GM23248 (cell line): Measurements from ENCODE around the gene ST6GAL2. TPM values are rescaled to one million over a fixed set of nuclear protein-coding genes. Genes with fewer than 3 reads are reported as not detected.

Experiments
- DNase-seq: peaks from one replicate; pipeline ENCODE4 v3.0.0-alpha.2; 2015
- H2AFZ ChIP-seq: fragments of 200-600 bp; sonication (generic); 2 replicates; pipeline ENCODE4 v1.6.1; 2016; ENCODE audit warnings: antibody characterized with exemption
- H3F3A ChIP-seq: fragments of 200-600 bp; sonication (generic); 2 replicates; pipeline ENCODE4 v1.6.1; 2016; ENCODE audit warnings: mild to moderate bottlenecking, antibody characterized with exemption, mixed run types; ENCODE audit not compliant: insufficient read depth
- H3K27ac ChIP-seq: fragments of 200-600 bp; sonication (generic); 2 replicates; pipeline ENCODE4 v1.5.1; 2016; ENCODE audit warnings: mild to moderate bottlenecking
- H3K27me3 ChIP-seq: fragments of 200-600 bp; sonication (generic); replicated peaks from 2 replicates; pipeline ENCODE4 v1.6.1; 2016; ENCODE audit warnings: mild to moderate bottlenecking; ENCODE audit not compliant: insufficient read depth
- H3K36me3 ChIP-seq: fragments of 200-600 bp; sonication (generic); 2 replicates; pipeline ENCODE4 v1.6.1; 2016; ENCODE audit warnings: low read depth, mild to moderate bottlenecking
- H3K4me1 ChIP-seq: fragments of 200-600 bp; sonication (generic); 2 replicates; pipeline ENCODE4 v1.6.1; 2016; ENCODE audit warnings: mild to moderate bottlenecking; ENCODE audit not compliant: insufficient read depth
- H3K4me2 ChIP-seq: fragments of 200-600 bp; sonication (generic); one replicate; pipeline ENCODE4 v1.6.1; 2016; ENCODE audit warnings: mild to moderate bottlenecking; ENCODE audit not compliant: unreplicated experiment
- H3K4me3 ChIP-seq: fragments of 200-600 bp; sonication (generic); 2 replicates; pipeline ENCODE4 v1.5.1; 2016; ENCODE audit warnings: mild to moderate bottlenecking
- H3K79me2 ChIP-seq: fragments of 200-600 bp; sonication (generic); 2 replicates; pipeline ENCODE4 v1.6.1; 2016; ENCODE audit warnings: mild to moderate bottlenecking; ENCODE audit not compliant: insufficient read depth
- H3K9ac ChIP-seq: fragments of 200-600 bp; sonication (generic); 2 replicates; pipeline ENCODE4 v1.6.1; 2016; ENCODE audit warnings: mild to moderate bottlenecking
- H3K9me2 ChIP-seq: fragments of 200-600 bp; sonication (generic); 2 replicates; pipeline ENCODE4 v1.6.1; 2016; ENCODE audit warnings: mixed run types, mild to moderate bottlenecking, moderate library complexity; ENCODE audit not compliant: insufficient read depth
- H3K9me3 ChIP-seq: fragments of 200-600 bp; sonication (generic); one replicate; pipeline ENCODE4 v1.6.1; 2017; ENCODE audit warnings: low read depth
- H4K20me1 ChIP-seq: fragments of 200-600 bp; sonication (generic); 2 replicates; pipeline ENCODE4 v1.6.0; 2016; ENCODE audit not compliant: insufficient read depth
- EZH2 ChIP-seq: fragments of 200-600 bp; sonication (generic); IDR thresholded peaks from 2 replicates; pipeline ENCODE4 v1.6.1; 2018; ENCODE audit warnings: antibody characterized with exemption, mild to moderate bottlenecking; ENCODE audit not compliant: insufficient read depth, poor library complexity, severe bottlenecking
- EZH2phosphoT487 ChIP-seq: fragments of 200-600 bp; sonication (generic); IDR thresholded peaks from 2 replicates; pipeline ENCODE4 v1.6.1; 2018; ENCODE audit warnings: antibody characterized with exemption, moderate library complexity, mild to moderate bottlenecking, low read depth; ENCODE audit not compliant: insufficient read depth
- WGBS, 2 experiments: methylation state at CpG; one replicate each; pipeline ENCODE4 v1.1.6; 2015 to 2017; ENCODE audit warnings: low lambda C conversion rate in 2 of 2, low coverage in 1 of 2; ENCODE audit errors: missing lambda C conversion rate in 2 of 2; 5-methylcytosine and 5-hydroxymethylcytosine counted together
- in situ Hi-C: fragments of 300-500 bp; cut with MboI; formaldehyde crosslinking; loops from 2 replicates; pipeline ENCODE4 v1.15.0; 2020
- polyA plus RNA-seq: library from polyadenylated mRNA; unstranded; fragments of >200 nt; fragmentation: Nextera tagmentation; extraction: Ambion mirVana; gene quantifications from 2 replicates; pipeline ENCODE4 v1.2.1, GENCODE V29; 2016
- total RNA-seq: library from RNA; depleted of rRNA; stranded (reverse); fragments of >200 nt; shearing (Covaris generic); gene quantifications from 2 replicates; pipeline ENCODE4 v1.2.3, GENCODE V29; 2014

Gene ST6GAL2
- total and polyA plus RNA-seq, 2 experiments from 2014 or later: not detected

GRCh38 chr2:106851087-106851874 lies 34.7 kb downstream of the ST6GAL2 start:
- no peak overlapping the region for H2AFZ ChIP-seq
- H3K4me3 ChIP-seq: no peak overlapping the region
- H3K9ac ChIP-seq: no peak overlapping the region
- 4 to 7% methylated on average over 7 of the region's 7 CpGs for WGBS, 2 experiments
- no peaks in the 10 kb centered on the region for H3F3A ChIP-seq
- no peak overlapping the region for H3K27ac ChIP-seq
- no peaks in the 10 kb centered on the region for H3K9me2 ChIP-seq
- no peaks in the 10 kb centered on the region for H3K9me3 ChIP-seq
- in situ Hi-C loops: no loop called here
- no peaks in the 10 kb centered on the region for H4K20me1 ChIP-seq
- no peaks in the 10 kb centered on the region for H3K36me3 ChIP-seq
- no peak for DNase-seq
- H3K27me3 ChIP-seq: peaks cover 18% of the 10 kb centered on the region
- no peak overlapping the region for H3K4me2 ChIP-seq
- H3K4me1 ChIP-seq: no peaks in the 10 kb centered on the region
- no peak for TF ChIP-seq EZH2phosphoT487
- no peak for TF ChIP-seq EZH2
- no peaks in the 10 kb centered on the region for H3K79me2 ChIP-seq

DNA sequence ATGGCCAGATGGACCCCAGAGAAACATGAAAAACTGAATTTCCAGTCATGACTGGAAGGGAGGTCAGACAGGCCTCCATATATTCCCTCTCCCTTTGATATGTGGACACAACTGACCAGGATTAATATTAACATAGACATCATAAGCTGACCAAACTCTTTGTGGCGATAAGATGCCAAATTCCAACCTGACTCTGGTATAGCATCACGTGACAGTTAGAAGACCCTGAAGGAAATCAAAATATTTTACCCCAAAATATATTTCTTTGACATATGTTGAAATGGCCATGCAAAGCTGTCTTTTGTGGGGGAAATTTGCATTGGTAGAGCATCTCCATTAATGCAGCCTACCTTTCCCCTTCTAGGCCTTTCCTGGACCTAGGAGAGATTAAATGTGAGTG lies 36.7 kb downstream of the ST6GAL2 start:
- Histone ChIP-seq H3K9ac (no peak overlapping the region), H3K27me3 (peaks cover 18% of the 10 kb centered on the region), H3K79me2 (no peaks in the 10 kb centered on the region), H3K36me3 (no peaks in the 10 kb centered on the region), H3K4me1 (no peaks in the 10 kb centered on the region), H3K4me3 (no peak overlapping the region), H2AFZ (no peak overlapping the region), H3K9me2 (no peaks in the 10 kb centered on the region), H3K27ac (no peak overlapping the region), H4K20me1 (no peaks in the 10 kb centered on the region), H3K4me2 (no peak overlapping the region), H3K9me3 (no peaks in the 10 kb centered on the region), H3F3A (no peaks in the 10 kb centered on the region)
- no peak for TF ChIP-seq EZH2phosphoT487
- TF ChIP-seq EZH2: no peak
- DNase-seq: no peak
- in situ Hi-C loops: no loop called here
- WGBS, 2 experiments: 10 to 17% methylated on average over 2 of the region's 2 CpGs

- no peak for DNase-seq
- in situ Hi-C loops: no loop called here
- Histone ChIP-seq H3K27me3 (peaks cover 18% of the 10 kb centered on the region), H3K4me3 (no peak overlapping the region), H3K4me2 (no peak overlapping the region), H3K27ac (no peak overlapping the region), H2AFZ (no peak overlapping the region), H3K9ac (no peak overlapping the region), H3K36me3 (no peaks in the 10 kb centered on the region), H3K79me2 (no peaks in the 10 kb centered on the region), H3K4me1 (no peaks in the 10 kb centered on the region), H4K20me1 (no peaks in the 10 kb centered on the region), H3F3A (no peaks in the 10 kb centered on the region), H3K9me2 (no peaks in the 10 kb centered on the region), H3K9me3 (no peaks in the 10 kb centered on the region)
- 9 to 10% methylated on average over 2 of the region's 2 CpGs for WGBS, 2 experiments
- TF ChIP-seq EZH2: no peak
- no peak for TF ChIP-seq EZH2phosphoT487
These were observed 38.6 kb downstream of the ST6GAL2 start for GRCh38 chr2:106847366-106847765.

DNA sequence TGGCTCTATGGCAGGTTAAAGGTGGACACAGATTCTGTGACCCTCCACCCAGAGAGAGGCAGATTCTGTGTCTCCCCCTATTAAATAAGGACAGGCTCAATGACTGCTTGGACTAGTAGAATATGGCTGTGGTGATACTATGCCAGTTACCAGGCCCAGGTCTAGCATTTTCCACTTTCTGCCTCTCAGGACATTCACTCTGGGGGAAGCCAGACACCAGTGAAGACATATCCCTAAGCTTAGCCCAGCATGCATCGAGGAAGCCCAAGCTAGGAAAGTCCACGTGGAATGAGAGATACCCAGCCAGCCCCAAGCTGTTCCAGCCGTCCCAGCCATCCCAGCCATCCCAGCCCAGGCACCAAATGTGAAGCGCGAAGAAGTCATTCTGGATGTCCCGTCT lies 40.3 kb downstream of the ST6GAL2 start:
- Histone ChIP-seq H3K27me3 (peaks cover 7% of the 10 kb centered on the region; the same call in 1 of the 2 replicates), H3K9me2 (no peaks in the 10 kb centered on the region), H3K79me2 (no peaks in the 10 kb centered on the region), H3K4me3 (no peak overlapping the region), H3K36me3 (no peaks in the 10 kb centered on the region), H3K4me2 (no peak overlapping the region), H3F3A (no peaks in the 10 kb centered on the region), H3K9ac (no peak overlapping the region), H4K20me1 (no peaks in the 10 kb centered on the region), H3K9me3 (no peaks in the 10 kb centered on the region), H2AFZ (no peak overlapping the region), H3K4me1 (no peaks in the 10 kb centered on the region), H3K27ac (no peak overlapping the region)
- TF ChIP-seq EZH2phosphoT487 (no peak), EZH2 (no peak)
- WGBS, 2 experiments: 60 to 63% methylated on average over 6 of the region's 6 CpGs
- no peak for DNase-seq
- in situ Hi-C loops: no loop called here

GRCh38 chr2:106843910-106844250 lies 42.1 kb downstream of the ST6GAL2 start:
- H3K9me2 ChIP-seq: no peaks in the 10 kb centered on the region
- H3K9me3 ChIP-seq: no peaks in the 10 kb centered on the region
- H3K4me3 ChIP-seq: no peak overlapping the region
- no peak for TF ChIP-seq EZH2
- TF ChIP-seq EZH2phosphoT487: no peak
- H3K4me2 ChIP-seq: no peak overlapping the region
- no peaks in the 10 kb centered on the region for H3K4me1 ChIP-seq
- WGBS, 2 experiments: 62 to 69% methylated on average over 5 of the region's 5 CpGs
- no peaks in the 10 kb centered on the region for H3K36me3 ChIP-seq
- no peak overlapping the region for H3K9ac ChIP-seq
- H3K79me2 ChIP-seq: no peaks in the 10 kb centered on the region
- H2AFZ ChIP-seq: no peak overlapping the region
- peaks cover 2% of the 10 kb centered on the region; the same call in 1 of the 2 replicates for H3K27me3 ChIP-seq
- no peaks in the 10 kb centered on the region for H4K20me1 ChIP-seq
- in situ Hi-C loops: no loop called here
- no peaks in the 10 kb centered on the region for H3F3A ChIP-seq
- no peak for DNase-seq
- no peak overlapping the region for H3K27ac ChIP-seq
